GM18526 (cell line): ENCODE measurements around the gene RPP30.

Experiments
- POLR2A ChIP-seq: IDR thresholded peaks from 3 replicates; pipeline ENCODE4 v1.6.1; 2011; ENCODE audit not compliant: insufficient read length; ENCODE audit errors: extremely low read depth

RPP30 gene

DNA sequence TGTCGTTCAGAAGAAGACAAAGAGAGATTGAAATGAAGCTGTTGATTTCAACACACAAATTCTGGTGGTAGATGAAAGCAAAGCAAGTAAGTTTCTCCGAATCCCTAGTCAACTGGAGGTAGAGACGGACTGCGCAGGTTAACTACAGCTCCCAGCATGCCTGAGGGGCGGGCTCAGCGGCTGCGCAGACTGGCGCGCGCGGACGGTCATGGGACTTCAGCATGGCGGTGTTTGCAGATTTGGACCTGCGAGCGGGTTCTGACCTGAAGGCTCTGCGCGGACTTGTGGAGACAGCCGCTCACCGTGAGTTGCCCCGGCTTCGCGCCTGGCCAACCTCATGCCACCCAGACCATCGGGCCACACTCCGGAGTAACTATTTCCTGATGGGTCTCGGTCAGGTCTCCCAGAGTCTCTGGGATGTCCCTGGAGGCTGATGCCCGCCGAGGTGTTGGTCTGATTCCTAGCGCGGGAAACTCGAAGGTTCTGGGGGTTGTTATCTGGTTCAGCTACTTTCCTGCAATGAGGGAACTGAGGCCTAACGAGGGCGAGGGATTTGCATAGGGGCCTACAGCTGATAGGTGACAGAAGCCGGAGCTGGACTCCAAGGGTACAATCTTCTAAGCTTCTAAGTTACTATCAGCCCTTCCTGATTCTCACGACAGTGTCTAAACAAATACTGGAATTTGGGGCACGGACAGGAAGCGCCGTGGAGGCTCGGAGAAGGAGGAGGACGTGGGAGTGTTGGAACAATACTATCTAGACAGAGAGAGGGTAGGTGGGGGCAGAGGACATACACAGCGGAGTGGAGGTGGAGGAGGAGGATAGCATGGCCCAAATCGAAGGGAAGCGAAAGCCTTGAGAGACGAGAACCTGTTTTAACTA, at the start of gene RPP30:
Gene RPP30 (plus strand): TSS at position 209 of the 882 bp plus-strand sequence. CDS start 13 bp downstream, at position 222.
- peak; percentile 76 for TF ChIP-seq POLR2A

DNA sequence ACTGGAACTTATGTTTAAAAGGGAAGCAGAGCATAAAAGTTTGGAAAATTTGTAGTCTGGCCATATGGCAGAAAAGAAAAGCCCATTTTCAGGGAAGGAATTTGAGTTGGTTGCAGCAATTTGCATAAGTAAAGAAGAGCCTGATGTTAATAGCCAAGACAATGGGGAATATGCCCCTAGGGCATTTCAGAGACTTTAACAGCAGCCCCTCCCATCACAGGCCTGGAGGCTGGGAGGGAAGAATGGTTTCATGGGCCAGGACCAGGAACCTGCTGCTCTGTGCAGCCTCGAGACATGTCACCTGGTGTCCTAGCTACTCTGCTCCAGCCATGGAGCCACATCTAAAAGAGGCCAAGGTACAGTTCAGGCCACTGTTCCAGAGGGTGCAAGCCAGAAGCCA, 49.3 kb upstream of the RPP30 start:
- no peak for TF ChIP-seq POLR2A

DNA sequence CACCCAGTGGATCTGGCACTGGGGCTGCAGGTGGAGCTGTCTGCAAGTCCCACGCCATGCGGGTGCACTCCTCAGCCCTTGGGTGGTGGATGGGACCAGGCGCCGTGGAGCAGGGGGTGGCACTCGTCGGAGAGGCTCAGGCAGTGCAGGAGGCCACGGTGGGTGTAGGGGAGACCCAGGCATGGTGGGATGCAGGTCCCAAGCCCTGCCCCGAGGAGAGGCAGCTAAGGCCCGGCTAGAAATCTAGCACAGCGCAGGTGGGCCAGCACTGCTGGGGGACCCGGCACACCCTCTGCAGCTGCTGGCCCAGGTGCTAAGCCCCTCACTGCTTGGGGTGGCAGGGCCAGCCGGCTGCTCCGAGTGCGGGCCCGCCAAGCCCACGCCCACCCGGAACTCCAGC, 39.7 kb upstream of the RPP30 start:
- no peak for TF ChIP-seq POLR2A

DNA sequence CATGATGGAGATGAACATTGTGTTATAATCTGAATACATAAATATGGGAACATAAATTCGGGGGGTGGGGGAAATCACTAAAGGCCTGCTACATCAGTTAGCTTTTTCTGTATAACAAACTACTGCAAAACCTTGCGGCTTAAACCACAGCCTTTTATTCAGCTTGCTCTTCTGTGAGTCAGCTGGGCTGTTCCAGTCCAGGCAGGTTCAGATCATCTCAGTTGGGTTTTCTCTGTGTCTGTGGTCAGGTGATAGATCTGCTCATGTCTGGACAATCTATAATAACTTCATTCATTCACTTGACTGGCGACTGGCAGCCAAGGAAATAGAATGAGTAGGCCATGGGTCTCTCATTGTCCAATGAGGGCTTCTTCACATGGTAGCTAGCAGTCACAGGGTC, 37.4 kb upstream of the RPP30 start:
- no peak for TF ChIP-seq POLR2A

DNA sequence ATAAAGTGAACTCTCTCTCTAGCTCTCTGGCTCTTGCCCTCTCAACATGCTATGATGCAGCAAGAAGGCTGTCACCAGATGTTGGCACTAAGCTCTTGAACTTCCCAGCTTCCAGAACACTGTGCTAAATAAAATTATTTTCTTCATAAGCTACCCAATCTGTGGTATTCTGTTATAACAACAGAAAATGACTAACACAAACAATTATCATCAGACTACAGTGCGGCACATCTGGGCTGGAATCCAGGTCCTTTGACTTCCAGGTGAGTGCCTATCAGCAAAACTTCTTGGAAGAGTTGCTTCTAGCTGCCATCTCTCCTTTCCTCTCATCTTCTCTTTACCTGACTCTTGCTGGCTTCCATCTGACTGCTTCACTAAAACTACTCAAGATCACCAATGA, 34.3 kb upstream of the RPP30 start:
- no peak for TF ChIP-seq POLR2A

DNA sequence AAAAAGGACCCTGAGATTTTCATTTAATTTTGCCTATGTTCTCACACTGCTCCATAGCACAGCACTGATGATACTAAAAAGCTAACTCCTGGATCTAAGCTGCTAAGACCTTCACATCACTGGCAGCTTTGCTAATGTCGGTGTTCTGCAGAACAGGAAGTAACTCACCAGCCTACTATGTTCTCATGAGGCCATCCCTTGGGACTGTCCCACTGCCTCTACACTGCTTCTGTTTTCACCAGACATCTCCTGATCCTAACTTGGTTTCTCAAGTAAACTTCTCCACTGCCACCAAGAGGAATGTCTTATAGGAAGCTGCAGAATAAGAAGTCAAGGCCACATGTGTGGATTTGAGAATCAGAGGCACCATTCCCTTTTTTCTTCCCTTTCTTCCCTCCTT, 29.0 kb upstream of the RPP30 start:
- TF ChIP-seq POLR2A, result no peak

DNA sequence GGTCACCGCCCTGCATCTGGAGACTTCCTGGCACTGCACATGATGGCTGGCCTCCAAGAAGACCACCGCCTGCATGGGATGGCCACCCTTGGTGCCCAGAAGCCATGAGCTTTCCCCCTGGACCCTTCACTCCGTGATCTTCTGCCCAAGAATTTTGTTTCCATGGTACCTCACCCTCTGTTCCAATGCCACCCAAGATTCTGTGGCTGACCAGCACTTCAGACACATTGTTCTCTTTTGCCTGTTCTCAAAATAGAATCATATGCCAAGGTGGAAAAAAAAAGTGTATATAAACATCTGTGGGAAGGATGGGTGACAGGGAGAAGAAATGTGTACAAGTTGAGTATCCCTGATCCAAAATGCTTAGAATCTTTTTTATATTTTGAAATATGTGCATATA, 26.0 kb upstream of the RPP30 start:
- TF ChIP-seq POLR2A, result no peak

DNA sequence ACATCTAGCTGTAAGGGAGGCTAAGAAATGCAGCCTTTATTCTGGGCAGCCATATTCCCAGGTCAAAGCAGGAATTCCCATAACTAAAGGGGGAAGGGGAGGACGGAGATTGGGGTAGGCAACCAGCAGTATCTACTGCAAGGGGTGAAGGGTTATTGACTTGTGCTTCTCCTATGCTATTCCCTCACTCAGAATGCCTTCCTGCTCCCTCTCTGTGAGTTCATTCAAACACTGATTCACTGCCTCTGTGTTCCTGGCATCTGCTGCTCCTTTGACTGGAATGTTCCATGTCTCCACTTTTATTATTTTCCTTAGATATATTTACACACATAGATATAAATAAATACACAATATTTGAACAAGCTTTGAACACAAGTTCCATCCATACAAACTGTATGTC, 25.0 kb upstream of the RPP30 start:
- no peak for TF ChIP-seq POLR2A

DNA sequence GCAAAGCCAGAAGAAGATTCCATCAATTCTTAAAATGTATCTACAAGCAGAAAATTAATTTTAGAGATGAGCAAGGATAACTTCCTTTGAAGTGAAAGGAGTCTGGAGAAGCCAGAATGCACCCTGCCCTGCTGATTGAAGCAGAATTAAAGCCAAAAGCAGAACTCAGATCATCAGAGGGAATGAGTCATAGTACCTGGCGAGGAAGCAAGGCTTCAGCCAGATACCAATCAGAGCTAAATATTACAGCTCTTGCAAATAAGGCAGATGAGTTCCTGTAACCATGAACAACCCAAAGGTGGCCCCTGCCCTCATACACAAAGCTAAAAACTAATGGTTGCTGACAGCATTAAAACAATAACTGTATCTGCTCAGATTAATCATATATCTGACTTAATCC, 24.3 kb upstream of the RPP30 start:
- TF ChIP-seq POLR2A, result no peak

DNA sequence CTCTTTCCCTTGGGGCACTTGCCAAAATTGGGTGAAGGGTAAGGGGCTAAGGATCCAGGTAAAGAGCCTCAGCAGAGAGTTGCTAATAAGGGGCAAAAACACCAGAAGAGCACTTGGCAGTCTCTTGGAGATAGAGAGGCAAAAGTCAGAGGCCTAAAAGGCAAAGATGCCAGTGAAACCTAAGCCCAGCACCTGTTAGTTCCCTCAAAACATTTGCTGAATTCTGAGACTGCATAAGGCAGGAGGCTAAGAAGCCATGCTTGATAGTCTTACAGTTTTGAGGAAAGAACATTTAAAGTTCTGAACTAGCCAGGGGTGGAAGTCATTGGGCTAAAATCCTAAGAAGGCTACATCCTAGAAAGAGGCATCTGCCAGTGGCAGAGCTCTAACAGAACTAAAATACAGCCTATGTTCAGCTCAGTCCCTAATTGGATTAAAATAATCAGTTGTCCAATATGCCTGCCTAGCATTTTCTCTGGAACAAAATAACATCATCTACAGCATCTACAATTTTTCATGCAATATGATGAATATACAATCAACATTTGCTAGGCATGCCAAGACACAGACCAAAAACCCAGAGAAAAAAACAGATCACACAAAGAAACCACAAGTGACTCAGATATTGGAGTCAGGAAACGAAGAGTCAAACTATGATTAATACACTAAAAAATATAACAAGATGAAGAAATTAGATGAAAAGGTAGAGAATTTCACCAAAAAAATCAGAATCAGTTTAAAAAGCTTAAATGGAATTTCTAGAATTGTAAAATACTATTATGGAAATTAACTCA, 21.6 kb upstream of the RPP30 start:
- no peak for TF ChIP-seq POLR2A

DNA sequence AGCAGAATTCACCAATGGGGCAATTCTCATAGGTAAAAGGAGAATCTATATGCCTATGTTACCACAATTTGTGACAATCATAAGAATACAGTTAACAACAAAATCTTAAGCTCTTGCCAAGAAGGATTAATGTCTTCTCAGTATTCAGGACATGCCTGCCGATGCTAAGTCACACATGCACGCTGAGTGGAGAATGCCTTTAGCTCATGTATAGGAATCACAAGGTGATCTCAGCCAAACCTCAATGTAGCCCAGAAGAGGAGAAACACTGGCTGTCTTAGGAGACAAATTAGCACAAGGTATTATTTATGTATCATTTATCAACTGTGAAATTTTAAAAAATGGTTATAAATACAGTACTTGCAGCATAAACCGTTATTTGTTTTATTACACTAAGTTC, 16.6 kb upstream of the RPP30 start:
- TF ChIP-seq POLR2A, result no peak

DNA sequence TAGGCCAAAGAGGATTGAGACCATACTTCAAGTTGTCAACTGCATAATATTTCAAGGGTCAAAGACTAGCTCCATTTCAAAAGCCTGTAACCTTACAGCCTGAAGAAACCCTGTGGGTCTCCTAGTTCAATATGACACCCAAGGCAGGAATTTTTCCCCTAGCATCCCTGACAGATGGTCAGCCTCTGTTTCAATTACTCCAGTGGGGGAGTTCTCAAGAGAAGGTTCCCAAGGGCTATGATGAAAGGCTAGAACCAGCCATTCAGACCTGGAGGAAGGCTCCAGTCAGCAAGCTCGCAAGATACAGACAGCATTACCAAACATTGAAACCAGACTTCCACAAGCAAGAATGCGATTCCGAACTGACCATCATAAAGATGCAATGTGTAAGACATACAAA, 15.5 kb upstream of the RPP30 start:
- no peak for TF ChIP-seq POLR2A

DNA sequence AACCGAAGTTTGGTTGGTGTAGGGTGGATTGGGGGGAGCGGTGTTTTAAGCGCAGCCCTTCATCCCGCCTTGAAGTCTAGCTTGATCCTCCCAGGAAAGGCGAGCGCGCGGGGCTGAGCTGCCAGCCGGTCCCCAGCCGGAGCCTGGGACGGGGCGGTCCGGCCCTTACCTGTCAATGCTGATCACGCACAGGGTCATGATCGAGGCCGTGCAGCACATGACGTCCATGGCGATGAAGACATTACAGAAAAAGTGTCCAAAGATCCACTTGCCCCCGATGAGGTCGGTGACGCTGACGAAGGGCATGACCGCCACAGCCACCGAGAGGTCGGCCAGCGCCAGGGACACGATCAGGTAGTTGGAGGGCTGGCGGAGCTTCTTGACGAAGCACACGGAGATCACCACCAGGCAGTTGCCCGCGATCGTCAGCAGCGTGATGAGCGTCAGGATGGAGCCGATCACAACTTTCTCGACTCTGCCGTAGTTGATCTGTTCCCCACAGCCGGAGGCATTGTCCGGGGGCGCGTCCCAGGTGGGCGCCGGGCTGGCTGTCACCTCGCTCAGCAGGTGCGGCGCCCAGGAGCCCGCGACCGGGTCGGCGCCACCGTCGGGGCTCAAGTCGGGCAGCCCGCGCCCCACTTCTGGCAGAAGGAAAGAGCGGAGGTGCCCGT, 14.7 kb upstream of the RPP30 start:
- no peak for TF ChIP-seq POLR2A

DNA sequence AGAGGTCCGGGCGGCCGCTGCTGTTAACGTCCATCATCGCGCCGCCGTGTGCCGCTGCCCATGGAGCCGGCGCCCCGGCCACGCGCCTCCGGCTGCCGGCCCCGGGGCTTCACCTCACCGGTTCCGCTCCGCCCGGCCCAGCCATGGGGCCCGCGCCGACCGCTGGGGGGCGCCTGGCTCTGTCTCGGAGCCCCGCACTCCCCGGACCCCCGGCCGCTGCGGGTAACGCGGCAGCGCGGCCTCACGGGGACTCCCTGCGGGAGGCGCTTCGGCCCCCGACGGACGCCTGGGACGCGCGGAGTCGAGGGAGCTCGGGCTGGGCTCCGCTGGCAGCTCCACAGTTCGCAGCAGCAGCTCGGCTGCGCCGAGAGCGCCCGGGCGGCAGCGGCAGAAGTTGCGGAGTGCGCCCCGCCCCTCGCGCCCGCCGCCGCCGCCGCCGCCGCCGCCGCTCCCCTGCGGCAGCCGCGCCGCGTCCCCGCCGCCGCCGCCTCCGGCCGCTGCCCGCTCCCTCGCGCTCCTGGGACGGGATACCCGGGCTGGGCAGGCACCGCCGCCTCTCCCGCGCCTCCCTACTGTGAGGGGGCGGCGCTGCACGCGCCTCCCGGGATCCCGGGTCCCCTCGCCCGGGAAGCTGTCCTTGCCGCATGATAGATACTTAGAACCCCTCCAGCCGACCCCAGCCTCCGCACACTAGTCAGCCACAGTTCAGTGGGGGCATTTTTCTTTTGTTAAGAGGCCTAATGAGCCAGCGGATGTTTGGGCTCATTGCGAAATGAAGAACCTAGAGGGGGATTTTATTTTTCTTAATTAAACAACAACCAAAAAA, 13.9 kb upstream of the RPP30 start, which contains the start of gene HTR7:
Gene HTR7 (minus strand): TSS at position 405 of the 826 bp plus-strand sequence. CDS start 368 bp downstream, at position 37.
- TF ChIP-seq POLR2A, result no peak

DNA sequence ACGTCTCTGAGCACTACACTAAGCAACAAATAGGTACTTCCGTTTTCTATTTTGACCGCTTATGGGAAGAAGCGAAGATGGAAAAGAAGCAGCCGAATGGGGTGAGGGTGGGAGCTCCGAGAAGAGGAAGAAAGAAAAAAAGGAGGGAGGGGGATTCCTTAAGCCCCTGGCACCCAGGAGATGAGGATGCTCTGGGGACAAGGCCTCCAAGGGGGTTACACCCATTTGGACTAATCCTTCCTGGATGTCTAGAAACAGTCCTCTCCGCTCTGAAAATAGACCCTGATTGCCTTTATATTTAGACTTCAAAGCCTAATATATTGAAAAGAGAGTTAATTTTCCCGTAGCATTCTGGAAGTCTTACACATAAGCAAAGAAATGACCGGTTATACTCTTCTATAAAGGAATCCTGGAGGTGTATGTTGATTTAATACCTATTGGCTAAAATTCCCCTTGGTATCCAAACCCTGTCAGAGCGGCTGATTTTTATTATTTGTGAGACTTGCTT, 13.3 kb upstream of the RPP30 start:
- TF ChIP-seq POLR2A, result no peak

DNA sequence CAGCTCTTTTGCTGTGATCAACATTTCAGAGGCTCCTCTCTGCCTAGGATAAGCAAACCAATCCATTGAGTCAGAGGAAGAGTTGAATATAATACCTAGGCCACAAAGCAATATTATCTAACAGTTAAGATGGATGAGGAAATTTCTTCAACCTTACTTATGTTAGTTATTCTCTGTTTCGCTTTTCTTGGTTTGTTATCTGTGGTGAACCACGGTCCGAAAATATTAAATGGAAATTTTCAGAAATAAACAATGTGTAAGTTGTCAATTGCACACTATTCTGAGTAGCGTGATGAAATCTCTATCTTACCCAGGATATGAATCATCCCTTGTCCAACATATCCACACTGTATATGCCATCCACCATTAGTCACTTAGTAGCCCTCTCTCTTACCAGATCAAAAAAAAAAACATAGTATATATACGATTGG, 12.4 kb upstream of the RPP30 start:
- no peak for TF ChIP-seq POLR2A
